ENCODE measurements around the gene AGER.
"Not testable (repeated sequence)": the region's sequence is repeated elsewhere in the genome, so short reads cannot be mapped to it uniquely, and the experiment has no call there.

AGER gene

DNA sequence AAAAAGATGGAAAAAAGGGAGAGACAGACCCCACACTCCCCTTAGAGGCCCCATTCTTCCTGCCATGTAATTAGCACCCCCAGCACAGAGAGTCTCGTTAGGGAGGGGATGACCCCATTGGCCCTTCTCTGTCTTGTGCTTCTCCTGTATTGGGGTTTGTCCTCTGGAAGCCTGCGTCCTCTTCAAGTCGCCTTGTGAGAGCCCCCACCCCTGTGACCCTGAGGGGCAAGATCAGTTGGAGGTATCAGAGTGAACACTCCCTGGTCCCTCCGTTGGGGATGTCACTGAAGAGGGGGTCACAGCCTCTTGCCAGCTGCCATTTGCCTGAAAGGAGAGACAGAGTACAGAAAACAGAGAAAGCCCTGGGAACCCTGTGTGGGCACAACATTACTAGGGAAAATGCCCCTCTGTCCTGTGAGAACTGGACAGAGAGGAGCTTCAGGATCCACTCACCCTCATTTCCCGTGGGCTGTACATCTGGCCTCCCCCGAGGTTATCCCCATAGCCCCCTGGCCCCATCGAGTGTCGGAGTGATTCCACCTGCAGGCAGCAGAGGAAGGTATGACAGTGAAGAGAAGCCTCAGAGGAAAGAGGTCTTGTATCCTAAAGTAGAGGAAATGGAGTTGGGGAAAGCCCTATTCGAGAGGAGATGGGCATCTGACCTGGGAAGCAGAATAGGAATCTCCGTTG lies 2.2 kb upstream of the AGER start:
- DNase-seq (ENCODE audit: low spot score), result not testable (repeated sequence)

- DNase-seq (ENCODE audit: low spot score), result not testable (repeated sequence)
Measured at GRCh38 chr6:32185681-32186131, 1.7 kb upstream of the AGER start.

GRCh38 chr6:32183483-32184083 lies 470 bp downstream of the AGER start:
- DNase-seq (ENCODE audit: low spot score), result no peak

DNA sequence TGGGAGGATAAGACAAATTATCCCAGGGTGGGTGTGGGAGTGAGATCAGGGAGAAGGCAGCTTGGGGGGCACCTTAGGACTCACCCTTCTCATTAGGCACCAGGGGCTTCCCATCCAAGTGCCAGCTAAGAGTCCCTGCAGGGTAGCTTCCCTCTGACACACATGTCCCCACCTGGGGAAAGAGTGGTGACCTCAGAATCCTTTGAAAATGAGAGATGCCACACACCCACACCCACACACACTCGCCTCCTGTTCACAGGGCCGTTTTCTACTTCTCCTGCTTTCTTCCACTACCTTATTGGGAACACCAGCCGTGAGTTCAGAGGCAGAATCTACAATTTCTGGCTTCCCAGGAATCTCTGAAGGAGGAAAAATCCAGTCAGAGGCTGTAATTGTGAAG lies 1.0 kb downstream of the AGER start:
- DNase-seq (ENCODE audit: low spot score), result no peak

DNA sequence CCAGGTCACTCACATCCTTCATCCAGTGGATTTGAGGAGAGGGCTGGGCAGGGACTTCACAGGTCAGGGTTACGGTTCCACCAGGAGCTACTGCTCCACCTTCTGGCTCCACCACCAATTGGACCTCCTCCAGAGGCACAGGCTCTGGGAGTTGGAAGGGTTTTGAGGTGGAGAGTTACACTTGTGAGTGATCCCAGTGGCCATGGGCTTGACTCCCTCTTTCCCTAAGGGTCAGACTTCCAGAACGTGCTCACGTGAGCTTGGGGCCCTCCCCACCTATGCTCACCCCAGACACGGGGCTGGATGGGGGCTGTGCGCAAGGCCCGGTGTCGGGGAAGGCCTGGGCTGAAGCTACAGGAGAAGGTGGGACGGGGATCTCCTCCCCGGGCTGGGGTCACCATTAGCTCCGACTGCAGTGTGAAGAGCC lies 1.5 kb downstream of the AGER start:
- DNase-seq (ENCODE audit: low spot score), result no peak

DNA sequence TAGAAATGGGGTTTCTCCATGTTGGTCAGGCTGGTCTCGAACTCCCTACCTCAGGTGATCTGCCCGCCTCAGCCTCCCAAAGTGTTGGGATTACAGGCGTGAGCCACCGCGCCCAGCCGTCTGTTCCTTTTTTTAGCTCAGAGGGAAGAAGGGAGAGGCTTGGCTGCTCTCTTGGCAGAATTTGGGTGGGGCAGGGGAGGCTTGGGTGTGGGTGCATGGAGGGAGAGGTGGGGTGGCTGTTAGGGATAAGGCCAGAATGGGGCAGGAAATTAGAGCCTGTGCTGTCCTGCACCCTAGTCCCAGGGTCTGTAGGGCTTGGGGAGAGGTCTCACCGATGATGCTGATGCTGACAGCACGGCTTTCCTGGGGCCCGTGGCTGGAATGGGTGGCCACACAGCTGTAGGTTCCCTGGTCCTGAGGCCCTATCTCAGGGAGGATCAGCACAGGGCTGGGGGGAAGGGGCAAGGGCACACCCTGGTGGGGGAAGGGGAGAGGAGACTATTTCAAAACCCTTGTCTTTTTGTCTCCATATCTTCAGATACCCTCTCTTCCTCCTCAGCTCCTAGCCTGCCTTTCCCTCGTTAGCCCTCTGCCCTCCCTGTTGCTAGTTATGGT lies 2.0 kb downstream of the AGER start:
- no peak for DNase-seq (ENCODE audit: low spot score)

DNA sequence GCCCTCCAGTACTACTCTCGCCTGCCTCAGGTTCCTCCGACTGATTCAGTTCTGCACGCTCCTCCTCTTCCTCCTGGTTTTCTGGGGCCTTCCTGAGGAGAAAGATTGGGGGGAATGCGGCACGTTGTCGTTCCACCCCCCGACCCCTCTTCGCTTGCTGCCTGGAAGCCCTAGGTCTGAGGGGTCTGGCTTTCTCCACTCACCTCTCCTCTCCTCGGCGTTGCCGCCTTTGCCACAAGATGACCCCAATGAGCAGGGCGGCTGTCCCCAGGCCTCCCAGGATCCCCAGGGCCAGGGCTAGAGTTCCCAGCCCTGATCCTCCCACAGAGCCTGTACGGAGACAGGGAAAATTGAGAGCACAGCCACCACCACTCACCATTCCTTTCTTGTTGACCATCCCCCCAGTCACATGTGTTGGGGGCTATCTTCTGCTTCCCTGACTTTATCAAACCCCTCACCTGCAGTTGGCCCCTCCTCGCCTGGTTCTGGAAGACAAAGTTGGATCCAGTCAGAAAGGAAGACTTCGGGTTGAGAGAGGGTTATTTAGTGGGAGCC lies 2.8 kb downstream of the AGER start:
- no peak for DNase-seq (ENCODE audit: low spot score)

- DNase-seq (ENCODE audit: low spot score), result no peak
Measured at GRCh38 chr6:32179766-32180405, 4.2 kb downstream of the AGER start.

DNA sequence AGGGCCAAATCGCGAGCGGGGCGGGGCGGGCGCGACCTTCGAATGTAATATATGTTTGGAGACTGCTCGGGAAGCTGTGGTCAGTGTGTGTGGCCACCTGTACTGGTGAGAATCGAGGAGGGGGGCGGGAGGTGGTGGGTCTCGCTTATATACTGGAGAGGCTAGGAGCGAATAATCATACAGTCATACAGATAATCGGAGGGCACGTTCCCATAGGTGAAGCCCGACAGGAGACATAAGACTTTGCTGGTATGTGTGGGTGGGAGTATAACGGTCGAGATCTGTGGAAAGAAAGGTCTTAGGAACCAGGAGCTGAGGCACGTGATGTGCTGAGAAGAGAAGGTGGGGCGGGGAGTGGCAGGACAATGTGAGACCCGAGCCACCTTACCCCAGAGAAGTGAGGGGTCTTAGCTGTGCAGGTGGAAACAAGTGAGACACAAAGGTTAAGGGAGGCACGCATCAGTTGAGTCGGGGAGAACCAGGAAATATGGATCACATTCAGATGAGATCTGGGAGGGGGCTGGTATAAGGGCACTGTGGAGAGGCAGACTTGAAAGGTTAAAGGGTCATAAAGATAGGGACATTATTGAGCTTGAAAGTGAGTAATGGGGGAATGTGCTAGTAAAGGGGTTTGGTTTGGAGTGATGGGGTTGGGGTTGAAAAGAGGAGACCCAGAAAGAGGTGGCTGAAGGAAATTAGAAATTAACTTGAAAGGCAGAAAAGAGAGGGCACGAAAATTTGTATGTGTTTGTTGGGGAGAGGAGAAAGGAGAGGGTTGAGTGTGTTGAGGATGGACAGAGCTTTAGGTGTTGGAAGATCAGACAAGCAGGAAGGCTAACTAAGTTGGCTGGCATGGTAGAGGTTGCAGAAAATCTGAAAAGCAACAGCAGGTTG lies 5.3 kb downstream of the AGER start:
- peak; percentile 62 for DNase-seq (ENCODE audit: low spot score)

- peak; percentile 96 for DNase-seq (ENCODE audit: low spot score)
Measured at GRCh38 chr6:32177788-32178546, 6.1 kb downstream of the AGER start, which contains the start of gene RNF5. TSS of gene RNF5 (plus strand) at chr6:32178405. CDS start at chr6:32178512, 107 bp downstream.

DNA sequence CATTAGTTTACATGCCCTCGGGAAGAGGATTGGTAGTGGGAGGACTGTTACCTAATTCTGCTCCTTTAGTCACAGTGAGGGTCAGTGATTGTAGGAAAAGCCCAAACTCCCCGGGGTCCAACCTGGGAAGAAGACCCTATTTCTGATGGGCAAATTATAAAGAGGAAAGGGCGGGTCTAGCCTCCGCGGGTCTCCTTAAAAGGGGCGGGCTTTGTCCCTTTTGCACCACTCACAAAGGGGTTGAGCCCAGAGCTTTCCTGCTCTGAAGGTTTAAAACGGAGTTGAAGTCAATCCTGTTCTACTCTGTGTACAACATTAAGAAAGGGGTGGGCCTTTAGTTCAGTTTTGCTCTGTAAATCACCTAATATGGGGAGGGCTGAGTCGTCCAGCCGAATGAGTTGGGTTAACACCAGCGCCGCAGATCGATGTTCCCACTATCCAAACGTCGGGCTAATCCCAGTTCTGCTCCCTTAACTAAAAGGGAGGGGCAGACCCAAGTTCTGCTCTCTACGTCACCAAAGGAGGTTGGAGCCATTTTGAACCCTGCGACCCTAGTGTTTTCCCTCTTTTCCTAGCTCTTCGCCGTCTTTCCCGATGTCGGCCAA lies 6.8 kb downstream of the AGER start:
- DNase-seq (ENCODE audit: low spot score), result no peak

DNA sequence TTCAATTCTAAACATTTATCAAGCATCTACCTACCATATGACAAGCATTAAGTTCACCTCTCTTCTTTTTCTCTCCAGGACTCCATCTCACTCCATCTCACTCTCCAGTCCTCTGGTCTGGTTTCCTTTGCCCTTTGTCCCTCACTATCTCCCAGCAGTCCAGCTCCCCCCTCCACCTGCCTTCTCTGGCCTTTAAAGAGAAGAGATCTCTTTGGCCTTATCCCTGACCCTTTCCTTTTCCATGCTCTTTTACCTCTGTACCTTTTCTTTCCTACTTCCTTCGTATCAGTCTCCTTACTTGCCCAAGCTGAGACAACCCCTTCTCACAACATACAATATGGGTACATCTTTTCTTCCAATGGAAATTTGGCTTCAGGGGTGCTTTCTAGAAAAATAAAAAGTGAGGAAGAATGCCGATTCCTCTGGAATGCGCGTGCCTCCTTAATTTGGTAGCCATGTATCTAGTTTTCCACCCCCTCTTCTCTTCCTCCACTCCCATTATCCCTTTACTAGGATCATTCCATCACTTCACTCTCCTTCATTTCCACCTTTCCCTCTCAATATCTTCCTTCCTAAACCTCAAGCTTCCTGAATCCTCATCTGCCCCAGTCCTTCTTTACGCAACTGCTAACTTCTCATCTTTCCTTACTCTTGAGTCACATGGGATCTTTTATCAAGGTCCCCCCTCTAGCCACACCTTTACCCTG lies 7.4 kb downstream of the AGER start:
- no peak for DNase-seq (ENCODE audit: low spot score)

DNA sequence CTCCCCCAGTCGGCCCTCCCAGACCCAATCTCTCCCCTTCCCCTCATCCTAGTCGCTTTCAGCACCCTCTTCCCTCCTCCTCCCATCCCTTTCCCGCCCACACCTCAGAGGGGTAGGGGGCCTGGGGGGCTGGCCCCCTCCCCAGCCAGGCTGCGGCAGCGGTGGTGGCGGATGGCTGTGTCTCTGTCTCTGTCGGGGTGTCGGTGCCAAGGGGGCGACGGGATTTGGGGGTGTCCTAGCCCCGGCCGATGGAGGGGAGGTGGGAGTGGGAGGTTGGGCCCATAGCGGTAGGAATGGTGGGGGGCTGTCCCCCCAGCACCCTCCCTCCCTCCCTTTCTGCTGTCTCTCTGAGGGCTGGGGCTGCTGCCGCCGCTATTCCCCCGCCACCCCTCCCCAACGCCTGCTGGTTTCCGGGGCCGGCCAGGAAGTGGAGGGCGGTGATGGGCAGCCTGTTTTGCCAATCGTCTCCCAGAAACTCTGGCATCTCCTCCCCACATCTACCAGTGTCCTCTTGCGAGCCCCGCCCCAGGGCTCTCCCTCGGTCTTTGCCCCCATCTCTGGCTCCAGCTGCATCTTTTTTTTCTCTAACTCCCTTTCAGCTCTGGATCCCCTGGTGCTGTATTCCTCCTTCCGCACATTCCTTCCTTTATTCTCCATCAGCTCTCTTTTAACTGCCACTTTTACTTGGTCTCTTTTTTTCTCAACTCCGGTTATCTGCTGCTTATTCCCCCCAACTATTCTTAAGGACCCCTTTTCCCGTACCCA lies 8.2 kb downstream of the AGER start, which contains the start of gene AGPAT1:
Gene AGPAT1 (minus strand): TSS at position 374 of the 765 bp plus-strand sequence. CDS start 4,588 bp downstream, outside the sequence.
- DNase-seq (ENCODE audit: low spot score), result peak; percentile 98

DNA sequence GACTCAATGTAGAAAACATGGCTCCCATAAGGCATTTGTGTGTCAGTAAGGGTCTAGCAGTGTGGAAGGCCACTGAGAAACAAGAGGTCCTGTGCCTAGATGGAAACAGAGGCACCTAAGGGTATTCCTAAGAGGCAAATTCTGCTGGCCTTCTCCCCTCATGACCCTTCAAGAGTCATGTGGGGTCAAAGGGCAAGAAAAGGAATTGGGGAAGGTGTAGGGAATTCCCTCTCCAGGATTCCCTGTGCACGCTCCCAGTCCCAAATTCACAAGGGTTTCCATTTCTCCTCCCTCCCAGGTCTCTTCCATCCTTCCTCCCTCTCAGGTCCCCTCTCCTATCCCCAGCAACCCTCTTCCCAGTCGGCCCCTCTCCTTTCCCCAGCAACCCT lies 8.7 kb downstream of the AGER start:
- no peak for DNase-seq (ENCODE audit: low spot score)

GRCh38 chr6:32174416-32174815 lies 9.6 kb downstream of the AGER start:
- DNase-seq (ENCODE audit: low spot score), result no peak

DNA sequence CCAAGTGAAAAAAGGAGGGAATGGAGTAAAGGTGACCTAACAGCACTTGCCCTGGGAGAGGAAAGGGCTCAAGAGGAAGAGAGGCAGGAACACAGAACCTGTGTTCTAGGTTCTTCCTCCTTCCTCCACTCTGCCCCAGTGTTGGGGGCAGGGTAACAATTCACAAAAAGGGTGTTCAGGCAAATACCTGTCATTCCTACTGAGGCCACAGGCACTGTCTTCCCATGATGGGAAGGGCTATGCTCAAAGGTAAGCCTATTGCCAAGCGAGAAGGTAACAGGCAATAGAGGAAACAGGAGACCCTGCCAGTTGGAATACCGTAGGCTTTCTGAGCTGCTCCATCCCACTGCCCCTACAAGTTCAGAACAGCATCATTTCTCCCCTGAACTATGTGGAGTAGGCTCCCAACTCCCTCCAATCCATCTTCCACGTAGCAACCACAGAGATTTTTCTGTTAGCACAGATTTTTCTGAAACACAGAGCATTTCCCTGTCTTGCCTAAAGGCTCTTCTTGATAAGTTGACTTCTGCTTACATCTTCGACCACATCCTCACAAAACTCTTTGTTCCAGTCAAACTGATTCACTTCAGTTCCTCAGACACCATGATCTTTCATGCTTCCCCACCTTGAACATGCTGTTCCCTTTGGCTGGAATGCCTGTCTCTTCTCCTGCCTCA lies 10.9 kb downstream of the AGER start:
- no peak for DNase-seq (ENCODE audit: low spot score)

DNA sequence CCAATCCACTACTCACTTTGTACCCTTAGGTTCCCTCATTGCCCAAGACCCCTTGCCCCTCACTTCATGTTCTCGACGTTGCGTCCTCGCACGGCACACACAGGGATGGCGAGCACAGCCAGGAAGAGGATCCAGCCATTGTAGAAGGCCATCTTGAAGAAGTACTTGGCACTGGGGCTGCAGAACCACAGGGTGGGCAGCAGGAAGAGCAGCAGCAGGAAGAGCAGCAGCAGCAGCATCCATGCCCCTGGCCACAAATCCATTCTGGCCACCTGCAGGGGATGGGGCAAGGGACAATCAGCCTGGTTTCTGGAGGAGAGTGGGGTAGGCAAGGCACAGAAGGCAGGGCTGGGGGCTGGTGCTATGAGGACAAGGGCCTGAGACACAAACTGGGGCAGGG lies 12.8 kb downstream of the AGER start:
- DNase-seq (ENCODE audit: low spot score), result no peak

DNA sequence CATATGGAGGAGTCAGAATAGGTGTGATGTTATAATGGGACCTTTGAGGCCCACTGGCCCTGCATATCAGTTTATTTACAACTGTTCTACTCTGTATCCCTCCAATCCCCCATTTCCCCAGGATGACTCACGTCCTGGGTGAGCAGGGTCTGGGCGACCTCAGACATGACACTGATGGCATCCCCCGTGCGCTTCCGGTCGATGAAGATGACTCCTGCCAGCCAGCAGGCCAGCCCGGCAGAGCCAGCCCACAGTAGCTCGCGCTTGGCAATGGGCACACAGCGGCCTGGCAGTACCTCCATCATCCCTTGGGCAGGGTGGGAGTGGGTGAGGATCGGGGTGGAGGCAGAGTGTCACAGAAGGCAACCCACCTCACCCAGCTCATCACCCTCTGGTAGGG lies 13.8 kb downstream of the AGER start:
- no peak for DNase-seq (ENCODE audit: low spot score)

Data from left forelimb (tissue), 1 donor.